SHP77 (cell line): ENCODE measurements around the gene DCTPP1.

Experiments
- DNase-seq, 2 experiments: peaks; one replicate each; lab custom pipeline; 2025; lab: John Stamatoyannopoulos, UW

DCTPP1 gene

DNA sequence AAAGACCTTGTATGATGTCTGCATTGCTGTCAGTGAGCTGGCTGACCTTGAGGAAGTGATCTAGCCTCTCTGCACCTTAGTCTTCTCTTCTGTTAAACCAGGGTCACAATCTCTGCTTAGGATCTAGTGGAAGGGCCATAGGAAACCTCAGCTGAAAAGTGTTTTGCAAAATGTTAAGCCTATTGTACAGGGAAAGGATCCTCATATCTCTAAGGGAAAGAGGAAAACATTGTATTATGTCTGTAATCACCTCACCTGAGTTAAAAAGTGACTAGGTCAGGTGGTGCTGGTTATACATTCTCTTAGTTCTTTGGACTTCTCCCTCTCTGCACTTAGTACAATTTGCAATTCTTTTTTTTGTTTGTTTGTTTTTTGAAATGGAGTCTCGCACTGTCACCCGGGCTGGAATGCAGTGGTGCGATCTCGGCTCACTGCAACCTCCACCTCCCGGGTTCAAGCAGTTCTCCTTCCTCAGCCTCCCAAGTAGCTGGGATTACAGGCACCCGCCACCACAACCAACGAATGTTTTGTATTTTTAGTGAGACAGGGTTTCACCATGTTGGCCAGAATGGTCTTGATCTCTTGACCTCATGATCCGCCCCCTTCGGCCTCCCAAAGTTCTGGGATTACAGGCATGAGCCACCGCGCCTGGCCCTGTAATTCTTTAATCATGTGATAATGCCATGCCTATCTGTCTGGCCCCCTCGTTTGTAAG, 17.8 kb upstream of the DCTPP1 start:
- DNase-seq: no peak

DNA sequence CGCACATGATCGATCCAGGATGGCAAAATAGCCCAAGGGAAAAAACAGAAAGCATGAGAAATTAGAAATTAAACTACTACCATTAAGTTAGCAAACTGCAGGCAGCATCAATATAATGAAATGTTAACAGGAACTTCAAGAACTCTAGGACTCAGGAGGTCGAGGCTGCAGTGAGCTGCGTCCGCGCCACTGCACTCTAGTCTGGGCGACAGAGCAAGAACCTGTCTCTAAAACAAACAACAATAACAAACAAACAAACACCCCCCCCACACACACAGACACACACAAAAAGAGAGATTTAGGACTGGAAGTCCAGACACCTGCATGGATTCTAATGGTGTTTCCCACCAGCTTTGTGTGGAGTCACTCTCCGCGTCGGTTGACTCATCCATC, 16.4 kb upstream of the DCTPP1 start:
- DNase-seq: no peak

DNA sequence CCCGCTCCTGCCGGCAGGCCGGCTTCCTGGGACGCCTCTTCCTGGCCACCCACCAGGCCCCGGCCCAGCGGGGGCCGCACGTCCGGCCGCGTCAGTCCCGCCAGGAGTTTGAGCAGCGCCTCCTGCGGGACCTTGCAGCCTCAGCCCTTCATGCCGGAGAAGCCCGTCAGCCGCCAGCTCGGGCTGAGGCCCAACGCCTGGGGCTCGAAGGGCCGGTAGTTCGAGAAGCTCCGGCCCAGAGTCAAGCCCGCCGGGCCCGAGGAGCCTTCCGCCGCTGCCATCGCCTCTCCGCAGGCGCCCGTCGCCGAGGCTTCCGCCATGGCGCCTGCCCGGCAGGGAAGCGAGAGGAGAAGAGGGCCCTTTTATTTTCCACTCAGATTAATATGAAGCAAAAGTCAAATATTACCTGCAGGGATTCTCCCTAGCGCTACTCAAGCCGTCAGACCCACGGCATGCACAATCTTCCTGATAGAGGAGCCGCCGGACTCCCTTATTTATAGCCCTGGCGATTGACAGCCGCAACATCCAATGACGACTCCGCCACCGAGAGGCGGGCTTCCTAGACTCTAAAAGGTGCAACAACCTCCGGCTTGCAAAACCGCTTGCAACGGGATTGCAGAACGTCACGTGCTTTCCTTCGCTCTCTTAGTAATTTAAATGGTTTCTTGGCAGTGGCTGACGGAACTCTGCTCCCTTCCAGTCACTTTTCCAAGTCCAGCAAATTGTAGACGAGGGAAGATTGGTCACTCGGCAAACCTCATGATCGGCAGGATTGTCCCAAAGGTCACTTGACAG, 15.8 kb upstream of the DCTPP1 start, which contains the start of gene SEPHS2:
TSS of gene SEPHS2 (minus strand) at position 467 of the 795 bp plus-strand sequence. CDS start at position 320, 147 bp downstream.
- DNase-seq: peak; percentile 97

DNA sequence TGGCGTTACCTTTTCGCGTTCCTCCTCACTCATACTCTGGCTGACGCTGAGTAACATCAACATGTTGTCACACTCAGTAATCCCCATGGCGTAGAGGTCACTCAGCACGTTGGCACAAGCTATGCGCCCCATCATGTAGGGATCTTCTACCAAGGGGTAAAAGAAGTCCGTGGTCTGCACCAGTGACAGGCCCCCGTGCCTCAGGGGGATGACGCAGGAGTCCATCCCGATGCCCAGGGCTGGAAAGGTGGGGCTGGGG, 15.2 kb upstream of the DCTPP1 start:
- DNase-seq: no peak

DNA sequence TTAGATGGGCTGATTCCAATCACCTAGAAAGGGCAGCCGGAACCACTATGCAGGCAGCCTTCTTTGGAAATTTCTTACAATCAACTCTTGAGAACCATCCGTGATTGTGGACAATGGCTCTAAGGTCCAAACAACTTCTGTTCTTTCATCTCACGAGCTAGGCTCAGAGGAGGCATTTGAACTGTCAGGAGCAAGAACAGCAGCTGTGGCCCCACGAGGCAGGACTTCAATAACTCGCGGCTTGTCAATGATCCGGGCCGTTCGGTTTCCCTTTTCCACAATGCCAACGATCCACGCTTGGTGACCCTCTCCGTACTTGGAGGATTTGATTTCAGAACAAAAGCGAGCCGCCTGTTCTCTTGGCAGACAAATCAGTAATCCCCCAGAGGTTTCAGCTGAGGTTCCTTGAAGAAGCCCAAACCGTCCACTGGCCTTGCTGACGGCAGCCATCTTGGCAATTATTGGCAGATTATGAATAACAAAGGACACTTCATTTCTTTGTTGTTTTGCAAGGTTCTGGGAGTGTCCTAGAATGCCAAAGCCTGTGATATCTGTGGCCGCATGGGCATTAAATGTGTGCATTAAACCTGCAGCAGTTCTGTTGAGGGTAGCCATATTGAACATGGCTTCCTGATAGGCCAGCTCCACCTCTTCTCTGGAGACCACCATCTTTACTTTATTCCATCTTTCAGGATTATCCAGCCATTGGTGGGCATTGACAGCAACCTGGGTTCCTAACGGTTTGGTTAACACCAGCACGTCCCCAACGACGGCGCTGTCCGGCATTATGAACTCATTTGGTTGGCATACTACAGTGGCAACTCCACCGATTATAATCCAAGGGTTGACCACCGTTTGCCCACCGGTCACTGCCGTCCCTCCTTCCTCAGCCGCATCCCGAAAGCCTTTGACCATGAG, 14.7 kb upstream of the DCTPP1 start:
- DNase-seq: no peak

DNA sequence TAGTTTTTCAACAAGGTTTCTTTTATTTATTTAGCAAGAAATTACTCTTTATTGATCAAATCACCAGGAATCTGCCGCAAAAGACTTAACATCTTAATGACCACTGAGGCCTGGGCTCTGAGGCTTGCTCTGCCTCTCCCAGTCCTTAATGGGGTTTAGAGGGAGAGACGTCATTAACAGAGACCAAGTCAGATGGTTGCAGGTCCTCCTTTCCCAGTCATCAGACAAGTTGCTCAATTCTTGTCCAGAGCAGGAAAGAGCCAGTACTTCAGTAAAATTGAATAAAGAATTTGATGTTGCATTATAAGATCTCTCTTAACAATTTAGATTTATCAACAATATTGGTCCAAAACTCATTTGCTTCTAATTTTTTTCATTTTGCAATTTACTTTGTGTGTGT, 13.8 kb upstream of the DCTPP1 start:
- DNase-seq: no peak

DNA sequence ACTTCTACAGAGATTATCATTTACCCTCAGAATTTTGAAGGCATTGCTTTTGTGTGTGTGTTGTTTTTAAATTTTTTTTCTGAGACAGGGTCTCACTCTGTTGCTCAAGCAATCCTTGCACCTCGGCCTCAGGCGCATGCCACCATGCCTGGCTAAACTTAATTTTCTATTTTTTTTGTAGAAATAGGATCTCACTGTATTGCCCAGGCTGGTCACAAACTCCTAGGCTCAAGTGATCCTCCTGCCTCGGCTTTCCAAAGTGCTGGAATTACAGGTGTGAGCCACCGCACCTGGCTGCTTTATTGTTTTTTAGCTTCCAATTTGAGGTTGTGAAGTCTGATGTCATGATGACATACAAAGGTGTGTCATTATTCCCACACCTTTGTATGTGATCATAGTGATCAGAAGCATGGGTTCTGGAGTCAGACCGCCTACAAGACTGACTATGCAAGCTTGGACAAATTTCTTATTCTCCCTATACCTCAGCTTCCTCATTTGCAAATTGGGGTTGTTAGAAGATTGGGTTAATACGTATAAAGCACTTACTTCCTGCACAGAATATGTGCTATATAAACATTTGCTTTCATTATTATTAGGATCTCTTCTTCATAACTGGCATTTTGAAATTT, 10.0 kb upstream of the DCTPP1 start:
- DNase-seq: no peak

DNA sequence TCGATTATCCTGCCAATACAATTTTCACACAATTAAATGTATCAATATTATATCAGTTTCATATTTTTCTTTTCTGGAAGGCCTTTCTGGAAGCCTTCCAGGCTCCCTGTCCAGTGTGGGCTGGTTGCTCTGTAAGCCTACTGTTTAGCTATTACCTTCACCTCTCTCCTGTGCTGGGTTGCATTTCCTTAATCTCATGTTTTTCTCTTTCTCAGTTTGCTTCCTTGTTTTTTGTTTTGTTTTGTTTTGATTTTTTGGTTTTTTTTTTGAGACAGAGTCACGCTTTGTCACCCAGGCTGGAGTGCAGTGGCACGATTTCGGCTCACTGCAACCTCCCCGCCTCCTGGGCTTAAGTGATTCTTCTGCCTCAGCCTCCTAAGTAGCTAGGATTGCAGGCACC, 9.0 kb upstream of the DCTPP1 start:
- DNase-seq: no peak

DNA sequence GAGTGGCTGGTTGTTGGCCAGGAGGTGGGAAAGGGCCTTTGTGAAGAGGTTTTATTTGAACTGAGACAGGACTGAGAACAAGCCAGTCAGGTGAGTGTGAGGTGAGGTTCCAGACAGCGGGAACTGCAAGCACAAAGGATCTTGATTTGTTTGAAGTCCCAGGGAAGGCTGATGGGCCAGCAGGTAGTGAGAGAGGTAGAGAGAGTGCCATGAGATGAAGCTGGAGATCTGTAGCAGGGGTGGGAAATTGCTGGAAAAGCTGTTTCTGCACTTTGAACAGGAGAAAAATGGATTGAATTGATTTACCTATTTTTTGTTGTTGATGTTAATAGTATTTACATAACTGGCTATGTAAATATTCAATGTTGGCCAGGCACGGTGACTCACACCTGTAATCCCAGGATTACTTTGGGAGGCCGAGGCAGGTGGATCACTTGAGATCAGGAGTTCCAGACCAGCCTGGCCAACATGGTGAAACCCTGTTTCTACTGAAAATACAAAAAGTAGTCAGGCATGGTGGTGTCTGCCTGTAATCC, 7.7 kb upstream of the DCTPP1 start:
- DNase-seq: no peak

DNA sequence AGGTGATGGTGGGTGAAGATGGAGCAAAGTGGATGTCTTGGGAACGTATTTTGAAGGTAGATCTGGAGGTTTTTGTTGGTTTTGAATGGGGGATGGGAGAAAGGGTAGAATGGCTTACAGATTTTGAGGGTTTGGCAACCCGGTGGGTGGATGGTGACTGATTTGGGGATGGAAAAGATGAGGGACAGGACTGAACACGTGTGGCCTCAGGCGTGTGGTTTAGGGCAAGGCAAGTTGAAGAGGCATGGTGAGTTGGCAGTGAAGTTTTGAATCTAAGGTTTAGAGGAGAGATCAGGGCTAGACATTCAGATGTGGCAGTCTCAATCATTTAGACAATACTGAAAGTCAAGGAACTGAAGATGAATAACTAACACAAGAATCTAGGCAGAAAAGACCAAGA, 5.0 kb upstream of the DCTPP1 start:
- DNase-seq: no peak

DNA sequence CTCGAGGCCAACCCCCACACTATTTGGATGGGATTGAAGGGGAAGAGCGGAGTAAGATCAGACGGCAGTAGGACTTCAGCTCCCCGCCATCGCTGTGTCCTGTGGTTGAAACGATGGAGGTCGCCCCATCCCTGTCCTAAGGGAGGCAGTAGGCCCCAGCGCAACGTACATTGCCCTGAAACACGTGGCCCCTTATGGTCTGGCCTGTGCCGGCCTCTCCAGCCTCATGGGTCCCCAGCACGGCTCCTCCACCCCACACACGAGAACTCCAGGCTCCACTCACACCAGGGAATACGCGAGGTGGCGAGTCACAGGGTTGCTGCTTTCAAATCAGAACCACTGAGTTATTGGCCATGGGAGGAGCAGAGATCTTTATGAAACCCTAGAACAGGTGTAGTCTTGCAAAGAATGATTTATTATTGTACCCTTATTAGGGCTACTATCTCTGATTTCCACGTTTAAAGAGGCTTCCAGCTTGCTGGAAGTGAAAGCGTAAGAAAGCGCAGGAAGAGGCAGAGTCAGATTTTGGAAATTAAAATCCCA, 669 bp upstream of the DCTPP1 start:
- peak; percentile 85 to 91 for DNase-seq

DNA sequence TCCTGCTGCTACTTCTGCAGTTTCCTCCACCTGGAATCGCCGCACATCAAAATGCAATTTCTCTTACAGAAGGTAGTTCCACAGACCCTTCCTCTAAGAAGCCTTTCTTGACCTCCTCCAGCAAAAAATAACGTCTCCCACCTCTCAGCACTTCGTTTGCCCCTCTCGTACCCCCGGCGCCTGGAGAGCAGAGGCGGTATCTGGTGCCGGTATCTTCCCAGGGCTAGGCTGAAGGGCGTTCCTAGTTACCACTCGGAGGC, 482 bp downstream of the DCTPP1 start:
- DNase-seq: no peak

DNA sequence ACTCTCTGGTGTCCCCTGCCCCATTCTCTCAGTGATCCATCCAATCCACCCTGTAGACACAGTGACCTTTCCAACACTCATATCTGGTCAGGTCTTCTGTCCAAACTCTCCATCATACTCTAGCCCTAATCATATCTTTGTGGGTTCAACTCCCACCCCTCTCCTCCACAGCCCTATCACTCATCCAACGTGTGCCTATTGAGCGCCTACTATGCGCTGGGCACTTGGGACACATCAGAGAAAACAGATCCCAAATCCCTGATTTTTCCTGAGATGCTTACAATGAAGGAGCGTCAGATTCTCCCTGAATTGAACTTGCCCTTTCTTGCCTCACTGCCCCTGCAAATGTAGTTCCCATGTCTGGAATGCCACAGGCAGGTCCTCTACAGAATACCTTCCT, 1.8 kb downstream of the DCTPP1 start:
- no peak for DNase-seq

DNA sequence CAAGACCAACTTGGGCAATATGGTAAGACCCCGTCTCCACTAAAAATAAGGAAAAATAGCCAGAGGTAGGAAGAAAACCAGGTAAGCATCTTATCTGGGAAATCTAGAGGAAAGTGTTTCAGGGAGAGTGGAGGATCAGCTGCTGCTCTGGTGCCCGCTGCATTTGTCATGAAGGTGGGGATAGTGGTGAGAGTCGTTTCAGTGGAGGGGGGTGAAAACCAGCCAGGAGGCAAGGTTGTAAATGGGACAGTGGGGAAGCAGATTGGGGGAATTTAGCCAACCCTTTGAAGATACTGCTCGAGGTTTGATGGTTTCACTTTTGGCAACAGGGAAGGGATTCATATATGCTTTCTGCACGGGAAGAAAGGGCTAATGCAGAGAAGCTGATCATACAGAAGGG, 8.8 kb downstream of the DCTPP1 start:
- no peak for DNase-seq

DNA sequence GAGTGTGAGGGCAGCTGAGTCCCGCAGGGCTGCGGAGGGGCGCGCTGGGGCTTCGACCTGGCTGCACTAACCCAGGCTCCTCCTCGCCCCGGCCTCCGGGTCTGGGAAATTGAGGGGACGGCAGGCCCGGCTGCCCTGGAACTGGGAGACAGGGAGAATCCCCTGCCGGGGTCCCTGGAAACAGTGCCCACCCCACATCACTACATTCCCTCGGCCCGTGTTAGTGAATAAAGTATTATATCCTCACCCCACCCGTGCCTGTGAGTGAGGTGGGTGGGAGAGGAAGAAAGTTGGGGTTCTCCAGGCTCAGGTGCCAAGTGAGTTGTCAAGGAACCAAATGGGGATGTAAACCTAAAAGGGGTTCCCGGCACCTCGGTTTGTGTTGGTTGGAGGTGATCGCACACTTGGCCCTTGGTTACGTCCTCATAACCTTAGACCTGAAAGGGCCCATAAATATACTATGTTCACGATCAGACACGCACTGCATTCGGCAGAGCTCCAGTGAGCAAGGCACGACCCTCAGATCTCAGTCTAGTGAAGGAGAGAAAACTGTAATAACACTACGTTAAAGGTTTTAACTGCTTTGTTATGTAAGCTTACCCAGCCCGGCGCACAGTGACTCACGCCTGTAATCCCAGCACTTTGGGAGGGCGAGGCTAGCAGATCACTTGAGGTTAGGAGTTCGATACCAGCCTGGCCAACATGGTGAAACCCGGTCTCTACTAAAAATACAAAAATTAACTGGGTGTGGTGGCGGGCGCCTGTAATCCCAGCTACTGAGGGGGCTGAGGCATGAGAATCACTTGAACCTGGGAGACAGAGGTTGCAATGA, 11.3 kb downstream of the DCTPP1 start:
- no peak for DNase-seq

DNA sequence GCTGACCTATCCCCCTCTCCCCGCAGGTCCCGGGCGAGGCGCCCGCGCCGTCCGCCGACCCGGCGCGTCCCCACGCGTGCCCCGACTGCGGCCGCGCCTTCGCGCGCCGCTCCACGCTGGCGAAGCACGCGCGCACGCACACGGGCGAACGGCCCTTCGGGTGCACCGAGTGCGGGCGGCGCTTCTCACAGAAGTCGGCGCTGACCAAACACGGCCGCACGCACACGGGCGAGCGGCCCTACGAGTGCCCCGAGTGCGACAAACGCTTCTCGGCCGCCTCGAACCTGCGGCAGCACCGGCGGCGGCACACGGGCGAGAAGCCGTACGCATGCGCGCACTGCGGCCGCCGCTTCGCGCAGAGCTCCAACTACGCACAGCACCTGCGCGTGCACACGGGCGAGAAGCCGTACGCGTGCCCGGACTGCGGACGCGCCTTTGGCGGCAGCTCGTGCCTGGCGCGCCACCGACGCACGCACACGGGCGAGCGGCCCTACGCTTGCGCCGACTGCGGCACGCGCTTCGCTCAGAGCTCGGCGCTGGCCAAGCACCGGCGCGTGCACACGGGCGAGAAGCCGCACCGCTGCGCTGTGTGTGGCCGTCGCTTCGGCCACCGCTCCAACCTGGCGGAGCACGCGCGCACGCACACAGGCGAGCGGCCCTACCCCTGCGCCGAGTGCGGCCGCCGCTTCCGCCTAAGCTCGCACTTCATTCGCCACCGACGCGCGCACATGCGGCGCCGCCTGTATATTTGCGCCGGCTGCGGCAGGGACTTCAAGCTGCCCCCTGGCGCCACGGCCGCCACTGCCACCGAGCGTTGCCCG, 12.1 kb downstream of the DCTPP1 start:
- peak; percentile 96 to 97 for DNase-seq

DNA sequence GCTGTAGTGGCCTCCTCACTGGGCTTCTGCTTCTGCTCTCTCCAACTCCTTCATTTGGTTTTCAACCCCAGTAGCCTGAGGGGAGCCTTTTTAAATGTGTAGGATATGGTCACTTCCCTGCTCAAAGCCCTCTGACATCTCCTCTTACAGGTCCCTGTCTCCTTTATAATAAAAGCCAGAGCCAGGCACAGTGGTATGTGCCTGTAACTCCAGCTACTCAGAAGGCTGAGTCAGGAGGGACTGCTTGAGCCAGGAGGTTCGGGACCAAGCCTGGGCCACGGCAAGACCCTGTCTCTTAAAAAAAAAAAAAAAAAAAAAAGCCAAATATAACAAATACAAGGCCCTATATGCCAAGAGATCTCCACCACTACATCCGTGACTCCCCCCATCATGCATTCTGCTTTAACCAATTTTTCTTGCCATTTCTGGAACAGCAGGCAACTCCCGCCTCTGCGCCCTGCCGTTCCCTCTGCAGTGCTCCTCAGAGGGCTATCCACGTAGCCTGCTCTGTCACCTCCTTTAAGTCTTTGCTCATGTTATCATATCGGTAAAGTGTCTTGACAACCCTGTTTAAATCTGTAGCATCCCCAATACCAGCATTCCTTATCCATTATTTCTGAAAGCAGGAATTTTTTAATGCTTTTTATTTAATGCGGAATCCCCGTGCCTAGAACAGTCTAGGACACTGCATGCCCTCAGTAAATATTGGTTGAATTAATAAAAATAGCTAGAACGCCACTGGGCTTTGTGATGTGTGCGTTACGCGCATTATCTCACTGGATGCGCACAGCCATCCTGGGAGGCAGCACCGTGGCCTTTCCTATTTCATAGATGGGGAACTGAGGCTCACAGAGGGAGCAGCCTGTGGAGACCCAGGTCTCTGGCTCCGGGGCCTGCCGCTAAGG, 13.0 kb downstream of the DCTPP1 start:
- DNase-seq: no peak

DNA sequence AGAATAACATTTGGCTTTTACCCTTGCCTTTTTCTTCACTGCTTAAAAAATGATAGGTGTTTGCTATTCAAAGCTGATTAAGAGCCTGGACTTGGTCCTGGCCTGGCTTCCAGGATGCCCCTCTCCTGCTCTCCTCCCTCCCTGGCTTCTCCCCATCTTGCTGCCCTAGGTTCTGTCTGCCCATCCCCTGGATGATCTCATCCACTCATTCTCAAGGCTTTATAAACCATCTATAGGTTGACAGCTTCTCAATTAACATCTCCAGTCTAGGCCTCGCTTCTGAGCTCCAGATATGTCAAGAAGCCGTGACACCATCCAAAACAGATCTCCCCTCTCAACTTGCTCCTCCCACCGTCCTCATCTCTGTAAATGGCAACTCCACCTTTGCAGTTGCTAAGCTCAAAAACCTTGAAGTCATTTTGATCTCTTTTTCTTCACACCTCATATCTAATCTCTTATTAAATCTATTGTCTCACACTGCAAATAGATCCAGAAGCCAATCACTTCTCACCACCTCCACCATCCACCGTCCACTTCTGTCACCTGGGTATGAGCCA, 13.7 kb downstream of the DCTPP1 start:
- no peak for DNase-seq

DNA sequence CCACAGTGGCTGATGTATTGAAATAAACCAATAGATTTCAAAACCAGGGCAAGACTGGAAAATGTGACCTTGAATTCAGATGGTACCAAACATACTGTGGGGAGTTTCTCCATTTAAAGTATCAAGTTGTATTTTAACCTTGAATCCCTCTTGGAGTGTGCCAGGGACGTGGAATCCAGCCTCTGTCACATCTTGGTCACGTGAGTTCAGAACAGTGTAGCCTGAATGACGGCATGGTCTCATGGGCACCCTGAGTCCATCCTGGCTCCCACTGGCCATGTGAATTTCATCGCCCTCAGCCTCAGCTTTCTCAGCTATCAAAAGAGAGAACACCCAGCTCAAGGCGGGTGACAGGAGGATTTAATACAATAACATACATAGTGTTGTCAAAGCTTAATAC, 15.7 kb downstream of the DCTPP1 start:
- DNase-seq: no peak
